ENCODE measurements around the gene THUMPD1. TPM values are rescaled to one million over a fixed set of nuclear protein-coding genes. Genes with fewer than 3 reads are reported as not detected.
"Not testable (repeated sequence)": the region's sequence is repeated elsewhere in the genome, so short reads cannot be mapped to it uniquely, and the experiment has no call there.

Gene THUMPD1
- total RNA-seq, 4 donors from 2014 or later = 44.6 to 59.9 (median 45.5) TPM

GRCh38 chr16:20773679-20774078 is 32.1 kb upstream of the THUMPD1 start:
- no peak for ATAC-seq (ENCODE audit: low FRiP score)
- no peak for TF ChIP-seq CTCF (IDR thresholded peaks at IDR 0.05)

GRCh38 chr16:20768818-20769217 is 27.2 kb upstream of the THUMPD1 start:
- TF ChIP-seq CTCF (IDR thresholded peaks at IDR 0.05) = no peak
- no peak for DNase-seq (ENCODE audit: low spot score)
- no peak for ATAC-seq (ENCODE audit: low FRiP score)

More at GRCh38 chr16:20773679-20774078, 32.1 kb upstream of the THUMPD1 start:
- DNase-seq (ENCODE audit: low spot score) = no peak

- TF ChIP-seq CTCF (IDR thresholded peaks at IDR 0.05) = no peak
- no peak for DNase-seq (ENCODE audit: low spot score)
- ATAC-seq (ENCODE audit: low FRiP score) = no peak
Observed at GRCh38 chr16:20768121-20768520, 26.5 kb upstream of the THUMPD1 start.

- no peak for DNase-seq (ENCODE audit: low spot score)
- no peak for TF ChIP-seq CTCF (IDR thresholded peaks at IDR 0.05)
- no peak for ATAC-seq (ENCODE audit: low FRiP score)
Observed at GRCh38 chr16:20767577-20767976, 26.0 kb upstream of the THUMPD1 start.

GRCh38 chr16:20766294-20766693 is 24.7 kb upstream of the THUMPD1 start:
- TF ChIP-seq CTCF (IDR thresholded peaks at IDR 0.05) = no peak
- DNase-seq (ENCODE audit: low spot score) = no peak
- ATAC-seq (ENCODE audit: low FRiP score) = no peak

GRCh38 chr16:20765732-20766131 is 24.1 kb upstream of the THUMPD1 start:
- ATAC-seq (ENCODE audit: low FRiP score) (no peak), DNase-seq (ENCODE audit: low spot score) (no peak)
- TF ChIP-seq CTCF (IDR thresholded peaks at IDR 0.05) = no peak

- DNase-seq (ENCODE audit: low spot score) = not testable (repeated sequence)
Observed at GRCh38 chr16:20764448-20764847, 22.8 kb upstream of the THUMPD1 start.

More at GRCh38 chr16:20764448-20764847, 22.8 kb upstream of the THUMPD1 start:
- ATAC-seq (ENCODE audit: low FRiP score) = not testable (repeated sequence)

Measured in omental fat pad (tissue), 4 donors.